Tibial nerve (tissue), 4 donors: ENCODE measurements around the gene KCNQ1. TPM values are rescaled to one million over a fixed set of nuclear protein-coding genes. Genes with fewer than 3 reads are reported as not detected.

Experiments used
- DNase-seq, 2 donors: peaks; one replicate each; pipeline ENCODE4 v3.0.0-alpha.2; 2019; ENCODE audit warnings: low spot score in 2 of 2
- H3K27ac ChIP-seq, 4 donors: fragments of 200-600 bp; sonication (generic) in 3 of 4; one replicate each; pipeline ENCODE4 v1.5.1; 2017 to 2019; ENCODE audit warnings: mild to moderate bottlenecking in 1 of 4
- H3K27me3 ChIP-seq, 2 donors: fragments of 200-600 bp; sonication (generic) in 1 of 2; one replicate each; pipeline versions ENCODE4 v1.5.1 to v1.6.0; 2017 to 2019
- H3K36me3 ChIP-seq, 3 donors: fragments of 200-600 bp; sonication (generic); one replicate each; pipeline ENCODE4 v1.5.1; 2018 to 2019
- H3K4me1 ChIP-seq, 4 donors: fragments of 200-600 bp; sonication (generic) in 3 of 4; one replicate each; pipeline ENCODE4 v1.5.1; 2017 to 2019
- H3K4me3 ChIP-seq, 4 donors: fragments of 200-600 bp; sonication (generic) in 3 of 4; one replicate each; pipeline ENCODE4 v1.5.1; 2017 to 2019; ENCODE audit warnings: mild to moderate bottlenecking in 1 of 4, moderate library complexity in 1 of 4
- H3K9me3 ChIP-seq, 4 donors: fragments of 200-600 bp; sonication (generic) in 3 of 4; one replicate each; pipeline ENCODE4 v1.5.1; 2017 to 2019
- EP300 ChIP-seq, 2 donors: sonication (generic); formaldehyde crosslinking; IDR thresholded peaks; one replicate each; pipeline ENCODE4 v1.6.1; 2017; ENCODE audit warnings: antibody characterized with exemption in 2 of 2, mild to moderate bottlenecking in 1 of 2
- POLR2A ChIP-seq, 2 donors: fragments of 450-650 bp; IDR thresholded peaks; one replicate each; pipeline ENCODE4 v1.6.1; 2017; ENCODE audit warnings: antibody characterized with exemption in 2 of 2, mild to moderate bottlenecking in 2 of 2, moderate library complexity in 2 of 2
- WGBS, 2 donors: methylation state at CpG; one replicate each; pipeline ENCODE4 v1.1.5; 2018; 5-methylcytosine and 5-hydroxymethylcytosine counted together
- total RNA-seq, 4 donors: library from RNA; depleted of rRNA; stranded (reverse); fragments of >200 nt; gene quantifications; one replicate each; pipeline ENCODE4 v1.1.0, GENCODE V29; 2016
- TF ChIP-seq, protein P1 (sequence below), 5 experiments: fragments of 200-600 bp in 3 of 5; fragments of 450-650 bp in 2 of 5; sonication (generic) in 3 of 5; IDR thresholded peaks; one replicate each; pipeline ENCODE4 v1.5.1; 2016 to 2019; ENCODE audit warnings: antibody characterized with exemption in 5 of 5, mild to moderate bottlenecking in 3 of 5, moderate library complexity in 2 of 5

KCNQ1 gene
- total RNA-seq, 4 donors from 2014 or later = 3.5 to 11.4 (median 7.5) TPM

DNA sequence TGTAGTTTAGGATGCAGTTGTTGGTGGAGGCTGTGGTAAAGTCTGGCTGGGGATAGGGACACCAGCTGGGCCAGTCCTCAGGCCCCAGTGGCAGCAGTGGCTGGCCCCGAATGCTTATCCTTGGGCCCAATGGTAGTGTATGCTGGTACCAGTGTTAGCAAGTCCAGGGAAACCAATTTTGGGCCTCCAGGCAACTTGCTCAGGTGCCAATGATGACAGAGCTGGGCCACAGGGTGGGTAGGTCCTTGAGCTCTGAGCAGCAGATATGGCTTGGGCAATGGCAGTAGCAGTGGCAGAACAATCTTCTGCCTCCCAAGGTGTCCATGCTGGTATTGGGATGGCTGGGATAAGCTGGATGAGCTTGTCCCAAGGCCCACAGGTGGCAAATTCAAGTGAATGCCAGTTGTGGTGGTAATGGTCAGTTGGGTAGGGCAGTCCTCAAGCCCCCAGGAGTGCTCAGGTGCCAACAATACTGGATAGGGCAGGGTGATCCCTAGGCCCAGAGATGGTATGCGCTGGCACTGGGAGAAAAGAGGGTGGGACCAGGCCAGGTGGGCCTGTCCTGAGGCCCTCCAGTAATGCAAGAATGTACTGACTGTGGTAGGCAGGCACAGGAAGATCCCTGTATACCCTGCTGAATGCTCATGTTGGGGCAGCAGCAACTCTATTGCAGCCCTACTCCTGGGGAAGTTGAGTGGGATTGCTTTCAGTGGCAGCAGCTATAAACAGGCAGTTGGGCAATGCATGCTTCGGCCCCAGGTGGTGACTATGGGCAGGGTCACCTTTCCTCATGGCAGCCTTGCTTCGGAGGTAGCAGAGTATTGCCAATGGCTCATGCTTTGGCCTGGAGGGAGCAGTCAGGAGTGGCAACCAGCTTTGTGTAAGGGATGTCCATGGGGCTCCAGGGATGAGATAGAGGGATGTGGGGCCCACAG is 200.3 kb downstream of the KCNQ1 start:
- TF ChIP-seq, protein P1, sequence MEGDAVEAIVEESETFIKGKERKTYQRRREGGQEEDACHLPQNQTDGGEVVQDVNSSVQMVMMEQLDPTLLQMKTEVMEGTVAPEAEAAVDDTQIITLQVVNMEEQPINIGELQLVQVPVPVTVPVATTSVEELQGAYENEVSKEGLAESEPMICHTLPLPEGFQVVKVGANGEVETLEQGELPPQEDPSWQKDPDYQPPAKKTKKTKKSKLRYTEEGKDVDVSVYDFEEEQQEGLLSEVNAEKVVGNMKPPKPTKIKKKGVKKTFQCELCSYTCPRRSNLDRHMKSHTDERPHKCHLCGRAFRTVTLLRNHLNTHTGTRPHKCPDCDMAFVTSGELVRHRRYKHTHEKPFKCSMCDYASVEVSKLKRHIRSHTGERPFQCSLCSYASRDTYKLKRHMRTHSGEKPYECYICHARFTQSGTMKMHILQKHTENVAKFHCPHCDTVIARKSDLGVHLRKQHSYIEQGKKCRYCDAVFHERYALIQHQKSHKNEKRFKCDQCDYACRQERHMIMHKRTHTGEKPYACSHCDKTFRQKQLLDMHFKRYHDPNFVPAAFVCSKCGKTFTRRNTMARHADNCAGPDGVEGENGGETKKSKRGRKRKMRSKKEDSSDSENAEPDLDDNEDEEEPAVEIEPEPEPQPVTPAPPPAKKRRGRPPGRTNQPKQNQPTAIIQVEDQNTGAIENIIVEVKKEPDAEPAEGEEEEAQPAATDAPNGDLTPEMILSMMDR (IDR thresholded peaks at IDR 0.05) = no peak
- TF ChIP-seq POLR2A (IDR thresholded peaks at IDR 0.05) = no peak
- no peak for TF ChIP-seq EP300 (IDR thresholded peaks at IDR 0.05)
- 98 to 100% methylated on average over 4 of the region's 4 CpGs for WGBS, 2 donors
- H3K9me3 ChIP-seq = peaks cover 1 to 100% (median 37%) of the 10 kb centered on the region in 4 donors
- no peak overlapping the region for H3K4me3 ChIP-seq
- no peak overlapping the region for H3K27ac ChIP-seq
- H3K4me1 ChIP-seq = no peaks in the 10 kb centered on the region
- no peaks in the 10 kb centered on the region for H3K27me3 ChIP-seq
- peaks cover 0 to under 1% (median 0%) of the 10 kb centered on the region in 3 donors for H3K36me3 ChIP-seq
- DNase-seq = no peak

DNA sequence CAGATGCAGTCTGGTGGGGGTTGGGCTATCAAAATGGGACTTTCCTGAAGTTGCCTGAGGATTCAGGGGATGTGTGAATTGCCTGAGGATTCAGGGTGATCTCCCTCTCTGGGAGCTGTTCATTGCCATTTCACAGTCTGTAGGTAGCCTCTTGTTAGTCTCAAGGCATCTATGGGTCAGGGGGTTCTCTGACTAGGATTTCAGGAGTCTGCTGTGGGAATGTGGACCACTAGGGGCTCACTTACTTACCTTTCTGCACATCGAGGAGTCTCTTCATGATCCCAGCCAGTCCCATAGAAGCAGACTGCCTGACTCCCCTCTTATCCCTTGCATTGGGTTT is 200.9 kb downstream of the KCNQ1 start:
- TF ChIP-seq, protein P1 (IDR thresholded peaks at IDR 0.05) = no peak
- H3K36me3 ChIP-seq = no peaks in the 10 kb centered on the region
- no peak for DNase-seq
- WGBS, 2 donors = 92 to 100% methylated on average over 1 of the region's 1 CpG
- H3K4me1 ChIP-seq = no peaks in the 10 kb centered on the region
- H3K4me3 ChIP-seq = no peak overlapping the region
- peaks cover 6 to 100% (median 41%) of the 10 kb centered on the region in 4 donors for H3K9me3 ChIP-seq
- no peak overlapping the region for H3K27ac ChIP-seq
- no peaks in the 10 kb centered on the region for H3K27me3 ChIP-seq

DNA sequence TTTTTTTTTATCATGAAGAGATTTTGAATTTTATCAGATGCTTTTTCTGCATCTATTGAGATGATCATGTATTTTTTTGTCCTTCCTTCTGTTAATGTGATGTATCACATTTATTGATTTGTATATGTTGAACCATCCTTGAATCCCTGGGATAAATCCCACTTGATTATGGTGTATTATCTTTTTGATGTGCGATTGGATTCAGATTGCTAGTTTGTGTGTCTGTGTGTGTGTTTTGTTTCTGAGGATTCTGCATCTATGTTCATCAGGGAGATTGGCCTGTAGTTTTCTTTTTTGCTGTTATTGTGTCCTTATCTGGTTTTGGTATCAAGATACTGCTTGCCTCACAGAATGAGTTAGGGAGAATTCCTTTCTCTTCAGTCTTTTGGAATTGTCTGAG is 202.4 kb downstream of the KCNQ1 start:
- TF ChIP-seq, protein P1 (IDR thresholded peaks at IDR 0.05) = no peak
- no peak for TF ChIP-seq POLR2A (IDR thresholded peaks at IDR 0.05)
- TF ChIP-seq EP300 (IDR thresholded peaks at IDR 0.05) = no peak
- Histone ChIP-seq H3K4me1 (no peaks in the 10 kb centered on the region), H3K27ac (no peak overlapping the region), H3K27me3 (no peaks in the 10 kb centered on the region), H3K36me3 (no peaks in the 10 kb centered on the region), H3K4me3 (no peak overlapping the region), H3K9me3 (peaks cover 6 to 100% (median 41%) of the 10 kb centered on the region in 4 donors)
- WGBS, 2 donors = 86 to 100% methylated on average over 1 of the region's 1 CpG
- no peak for DNase-seq

DNA sequence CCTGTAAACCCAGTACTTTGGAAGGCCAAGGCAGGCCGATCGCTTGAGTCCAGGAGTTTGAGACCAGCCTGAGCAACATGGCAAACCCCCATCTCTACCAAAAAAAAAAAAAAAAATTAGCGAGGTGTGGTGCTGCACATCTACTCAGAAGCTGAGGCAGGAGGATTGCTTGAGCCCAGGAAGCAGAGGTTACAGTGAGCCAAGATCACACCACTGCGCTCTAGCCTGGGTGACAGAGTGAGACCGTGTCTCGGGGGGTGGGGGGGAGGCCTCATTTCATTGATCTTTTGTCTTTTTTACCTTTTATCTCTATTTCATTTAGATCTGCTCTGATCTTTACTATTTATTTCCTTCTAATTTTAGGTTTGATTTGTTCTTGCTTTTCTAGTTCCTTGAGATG is 203.1 kb downstream of the KCNQ1 start:
- H3K4me1 ChIP-seq = no peaks in the 10 kb centered on the region
- peaks cover 6 to 100% (median 37%) of the 10 kb centered on the region in 4 donors for H3K9me3 ChIP-seq
- no peaks in the 10 kb centered on the region for H3K27me3 ChIP-seq
- no peak for TF ChIP-seq POLR2A (IDR thresholded peaks at IDR 0.05)
- TF ChIP-seq, protein P1 (IDR thresholded peaks at IDR 0.05) = no peak
- no peak for TF ChIP-seq EP300 (IDR thresholded peaks at IDR 0.05)
- no peak for DNase-seq
- WGBS, 2 donors = 93 to 96% methylated on average over 6 of the region's 6 CpGs
- no peak overlapping the region for H3K27ac ChIP-seq
- no peaks in the 10 kb centered on the region for H3K36me3 ChIP-seq
- no peak overlapping the region for H3K4me3 ChIP-seq

DNA sequence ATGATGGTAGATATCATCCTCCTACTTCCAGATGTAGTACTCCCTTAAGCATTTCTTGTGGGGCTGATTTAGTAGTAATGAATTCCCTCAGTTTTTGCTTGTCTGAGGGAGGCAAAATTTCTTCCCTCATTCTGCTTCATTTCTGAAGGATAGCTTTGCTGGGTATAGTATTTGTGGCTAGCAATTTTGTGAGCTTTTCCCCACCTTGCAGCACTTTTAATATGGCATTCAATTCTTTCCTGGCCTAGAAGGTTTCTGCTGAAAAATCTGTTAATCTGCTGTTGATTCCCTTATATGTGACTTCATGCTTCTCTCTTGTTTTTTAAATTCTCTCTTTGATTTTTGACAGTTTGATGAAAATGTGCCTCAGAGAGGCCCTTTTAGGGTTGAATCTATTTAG is 204.6 kb downstream of the KCNQ1 start:
- H3K36me3 ChIP-seq = no peaks in the 10 kb centered on the region
- TF ChIP-seq, protein P1 (IDR thresholded peaks at IDR 0.05) = no peak
- TF ChIP-seq EP300 (IDR thresholded peaks at IDR 0.05) = no peak
- no peak for TF ChIP-seq POLR2A (IDR thresholded peaks at IDR 0.05)
- DNase-seq = no peak
- H3K4me3 ChIP-seq = no peak overlapping the region
- peaks cover 0 to 100% (median 30%) of the 10 kb centered on the region in 4 donors for H3K9me3 ChIP-seq
- no peaks in the 10 kb centered on the region for H3K27me3 ChIP-seq
- no peak overlapping the region for H3K27ac ChIP-seq
- H3K4me1 ChIP-seq = no peaks in the 10 kb centered on the region
